ENCODE data around the gene MIER2. TPM values are rescaled to one million over a fixed set of nuclear protein-coding genes. Genes with fewer than 3 reads are reported as not detected.

The MIER2 gene
- total and polyA plus RNA-seq, 2 donors from 2014 or later: 18.4 to 23.4 TPM

GRCh38 chr19:367561-367960, 23.0 kb upstream of the MIER2 start:
- Histone ChIP-seq H3K9me3 (ENCODE audit: control insufficient read depth in 2 of 3, insufficient read depth in 1 of 3, low read length in 3 of 3) (no peaks in the 10 kb centered on the region), H3K9ac (ENCODE audit: low read length in 3 of 3) (no peak overlapping the region), H3K4me3 (ENCODE audit: low read length in 3 of 3) (no peak overlapping the region), H3K36me3 (ENCODE audit: control insufficient read depth in 2 of 3, insufficient read depth in 3 of 3, low read length in 3 of 3) (no peaks in the 10 kb centered on the region), H3K4me1 (ENCODE audit: control insufficient read depth in 2 of 3, insufficient read depth in 2 of 3, low read depth in 1 of 3, low read length in 3 of 3) (peaks cover 0 to 5% (median 0%) of the 10 kb centered on the region in 3 donors), H3K27ac (ENCODE audit: low read depth in 2 of 2, low read length in 2 of 2) (no peak overlapping the region), H3K27me3 (ENCODE audit: control insufficient read depth, insufficient read depth, low read length) (no peaks in the 10 kb centered on the region)
- DNase-seq: no peak
- TF ChIP-seq, protein P1, sequence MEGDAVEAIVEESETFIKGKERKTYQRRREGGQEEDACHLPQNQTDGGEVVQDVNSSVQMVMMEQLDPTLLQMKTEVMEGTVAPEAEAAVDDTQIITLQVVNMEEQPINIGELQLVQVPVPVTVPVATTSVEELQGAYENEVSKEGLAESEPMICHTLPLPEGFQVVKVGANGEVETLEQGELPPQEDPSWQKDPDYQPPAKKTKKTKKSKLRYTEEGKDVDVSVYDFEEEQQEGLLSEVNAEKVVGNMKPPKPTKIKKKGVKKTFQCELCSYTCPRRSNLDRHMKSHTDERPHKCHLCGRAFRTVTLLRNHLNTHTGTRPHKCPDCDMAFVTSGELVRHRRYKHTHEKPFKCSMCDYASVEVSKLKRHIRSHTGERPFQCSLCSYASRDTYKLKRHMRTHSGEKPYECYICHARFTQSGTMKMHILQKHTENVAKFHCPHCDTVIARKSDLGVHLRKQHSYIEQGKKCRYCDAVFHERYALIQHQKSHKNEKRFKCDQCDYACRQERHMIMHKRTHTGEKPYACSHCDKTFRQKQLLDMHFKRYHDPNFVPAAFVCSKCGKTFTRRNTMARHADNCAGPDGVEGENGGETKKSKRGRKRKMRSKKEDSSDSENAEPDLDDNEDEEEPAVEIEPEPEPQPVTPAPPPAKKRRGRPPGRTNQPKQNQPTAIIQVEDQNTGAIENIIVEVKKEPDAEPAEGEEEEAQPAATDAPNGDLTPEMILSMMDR (IDR thresholded peaks at IDR 0.05; ENCODE audit: borderline replicate concordance, extremely low read depth, insufficient read depth): no peak
- FAIRE-seq: no peak
- intact Hi-C loops (cut with DNase I): no loop called here

- TF ChIP-seq, protein P1 (IDR thresholded peaks at IDR 0.05; ENCODE audit: borderline replicate concordance, extremely low read depth, insufficient read depth): no peak
- no peak for DNase-seq
- no peak for FAIRE-seq
- H3K27me3 ChIP-seq (ENCODE audit: control insufficient read depth, insufficient read depth, low read length): no peaks in the 10 kb centered on the region
- no peak overlapping the region for H3K9ac ChIP-seq (ENCODE audit: low read length in 3 of 3)
- H3K36me3 ChIP-seq (ENCODE audit: control insufficient read depth in 2 of 3, insufficient read depth in 3 of 3, low read length in 3 of 3): no peaks in the 10 kb centered on the region
- H3K4me3 ChIP-seq (ENCODE audit: low read length in 3 of 3): no peak overlapping the region
- no peak overlapping the region for H3K27ac ChIP-seq (ENCODE audit: low read depth in 2 of 2, low read length in 2 of 2)
- H3K9me3 ChIP-seq (ENCODE audit: control insufficient read depth in 2 of 3, insufficient read depth in 1 of 3, low read length in 3 of 3): no peaks in the 10 kb centered on the region
- intact Hi-C loops (cut with DNase I): no loop called here
- H3K4me1 ChIP-seq (ENCODE audit: control insufficient read depth in 2 of 3, insufficient read depth in 2 of 3, low read depth in 1 of 3, low read length in 3 of 3): peaks cover 0 to 4% (median 0%) of the 10 kb centered on the region in 3 donors
Observed at GRCh38 chr19:366951-367350, 22.4 kb upstream of the MIER2 start.

GRCh38 chr19:366205-366783, 21.7 kb upstream of the MIER2 start:
- FAIRE-seq: no peak
- no peaks in the 10 kb centered on the region for H3K4me1 ChIP-seq (ENCODE audit: control insufficient read depth in 2 of 3, insufficient read depth in 2 of 3, low read depth in 1 of 3, low read length in 3 of 3)
- H3K27ac ChIP-seq (ENCODE audit: low read depth in 2 of 2, low read length in 2 of 2): no peak overlapping the region
- TF ChIP-seq, protein P1 (IDR thresholded peaks at IDR 0.05; ENCODE audit: borderline replicate concordance, extremely low read depth, insufficient read depth): no peak
- H3K9ac ChIP-seq (ENCODE audit: low read length in 3 of 3): no peak overlapping the region
- DNase-seq: no peak
- H3K27me3 ChIP-seq (ENCODE audit: control insufficient read depth, insufficient read depth, low read length): no peaks in the 10 kb centered on the region
- intact Hi-C loops (cut with DNase I): no loop called here
- H3K36me3 ChIP-seq (ENCODE audit: control insufficient read depth in 2 of 3, insufficient read depth in 3 of 3, low read length in 3 of 3): no peaks in the 10 kb centered on the region
- no peak overlapping the region for H3K4me3 ChIP-seq (ENCODE audit: low read length in 3 of 3)
- H3K9me3 ChIP-seq (ENCODE audit: control insufficient read depth in 2 of 3, insufficient read depth in 1 of 3, low read length in 3 of 3): no peaks in the 10 kb centered on the region

All from kidney (tissue), 14 donors.